Lung (tissue), 12 donors: Measurements from ENCODE around the gene EFL1. TPM values are rescaled to one million over a fixed set of nuclear protein-coding genes. Genes with fewer than 3 reads are reported as not detected.

Experiments used
- ATAC-seq: fragments of 200-7000 bp; cut with Tn5 transposase; one replicate; pipeline ENCODE4 v1.9.1; 2020; ENCODE audit warnings: moderate number of reproducible peaks; ENCODE audit not compliant: insufficient read depth, low FRiP score
- DNase-seq, 3 donors: peaks; one replicate each; pipeline ENCODE4 v3.0.0-alpha.2; 2013 to 2017
- H3K27ac ChIP-seq, 2 donors: one replicate each; pipeline ENCODE4 v1.5.1; 2013; ENCODE audit warnings: mild to moderate bottlenecking in 2 of 2, moderate library complexity in 2 of 2, control low read depth in 1 of 2, inconsistent platforms in 1 of 2, low read depth in 1 of 2, low read length in 1 of 2
- H3K27me3 ChIP-seq, 3 donors: one replicate each; pipeline ENCODE4 v1.5.1; 2013; ENCODE audit warnings: low read length in 2 of 3; ENCODE audit not compliant: control insufficient read depth in 3 of 3, insufficient read depth in 3 of 3
- H3K36me3 ChIP-seq, 4 donors: one replicate each; pipeline ENCODE4 v1.5.1; 2013; ENCODE audit warnings: low read length in 4 of 4, mild to moderate bottlenecking in 1 of 4, moderate library complexity in 1 of 4; ENCODE audit not compliant: control insufficient read depth in 4 of 4, insufficient read depth in 4 of 4
- H3K4me1 ChIP-seq, 5 donors: one replicate each; pipeline ENCODE4 v1.5.1; 2013; ENCODE audit warnings: low read length in 5 of 5, mild to moderate bottlenecking in 2 of 5, moderate library complexity in 1 of 5; ENCODE audit not compliant: control insufficient read depth in 5 of 5, insufficient read depth in 5 of 5
- H3K4me3 ChIP-seq: one replicate; pipeline ENCODE4 v1.5.1; 2013; ENCODE audit warnings: mild to moderate bottlenecking, control low read depth, moderate library complexity
- H3K9ac ChIP-seq, 2 donors: one replicate each; pipeline ENCODE4 v1.5.1; 2013; ENCODE audit warnings: low read length in 2 of 2, control low read depth in 1 of 2; ENCODE audit not compliant: insufficient read depth in 1 of 2
- H3K9me3 ChIP-seq, 4 donors: one replicate each; pipeline ENCODE4 v1.5.1; 2013; ENCODE audit warnings: low read length in 3 of 4, mild to moderate bottlenecking in 1 of 4, moderate library complexity in 1 of 4; ENCODE audit not compliant: control insufficient read depth in 4 of 4, insufficient read depth in 3 of 4
- WGBS, 2 donors: extraction: QIAGEN DNeasy Blood & Tissue Kit; methylation state at CpG; one replicate each; pipeline ENCODE4 v1.1.7; 2013; 5-methylcytosine and 5-hydroxymethylcytosine counted together
- polyA plus RNA-seq, 2 donors: library from polyadenylated mRNA; stranded (reverse); fragments of 200-250 nt; gene quantifications; one replicate each; pipeline ENCODE4 v1.2.1, GENCODE V29; 2013
- total RNA-seq, 2 donors: library from RNA; depleted of rRNA in 1 of 2; stranded (reverse); fragments of >200 nt in 1 of 2; gene quantifications; one replicate each; pipeline ENCODE4 v1.2.1, GENCODE V29; 2014 to 2021
- TF ChIP-seq, protein P1 (sequence below): IDR thresholded peaks from 2 replicates; pipeline ENCODE4 v1.5.1; 2012; ENCODE audit warnings: mild to moderate bottlenecking; ENCODE audit errors: control extremely low read depth, extremely low read depth
- donor health status: control.
- donor health status: control.
- donor health status: Bipolar disorder and iron deficiency.
- donor health status: healthy.
- donor health status: DM: yes; HTN: yes; CAD: no.

EFL1 gene
- total and polyA plus RNA-seq, 4 donors, result 4.1 to 22.9 (median 11.5) TPM

DNA sequence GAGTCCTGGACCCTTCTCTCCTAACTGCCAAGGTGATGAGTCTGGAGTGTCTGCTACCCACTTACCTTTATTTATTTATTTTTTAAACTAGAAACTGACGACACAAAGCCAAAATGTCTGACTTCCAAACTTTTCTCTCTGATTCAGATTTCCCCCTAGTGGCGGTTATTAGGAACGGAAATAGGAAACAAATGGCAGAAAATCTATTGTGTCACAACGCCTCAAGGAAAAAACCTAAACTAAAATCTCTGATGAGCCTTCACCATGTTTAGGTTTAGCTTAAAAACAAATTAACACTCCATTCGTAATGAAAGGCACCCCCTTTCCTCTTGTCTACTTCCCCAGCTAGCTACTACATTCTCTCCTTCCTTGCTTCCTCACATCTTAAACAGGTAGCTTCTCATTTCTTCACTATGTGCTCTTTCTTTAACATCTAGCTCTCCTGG, 122.7 kb downstream of the EFL1 start:
- Histone ChIP-seq H3K4me1 (peaks cover 0 to 2% (median 0%) of the 10 kb centered on the region in 5 donors), H3K9ac (no peak overlapping the region), H3K4me3 (no peak overlapping the region), H3K36me3 (peaks cover 0 to 14% (median 3%) of the 10 kb centered on the region in 4 donors), H3K27ac (no peak overlapping the region), H3K27me3 (no peaks in the 10 kb centered on the region), H3K9me3 (peaks cover 0 to 1% (median 0%) of the 10 kb centered on the region in 4 donors)
- DNase-seq (peak in 2 of 3 donors; percentile 81 to 83), ATAC-seq (peak; percentile 27)
- TF ChIP-seq, protein P1, sequence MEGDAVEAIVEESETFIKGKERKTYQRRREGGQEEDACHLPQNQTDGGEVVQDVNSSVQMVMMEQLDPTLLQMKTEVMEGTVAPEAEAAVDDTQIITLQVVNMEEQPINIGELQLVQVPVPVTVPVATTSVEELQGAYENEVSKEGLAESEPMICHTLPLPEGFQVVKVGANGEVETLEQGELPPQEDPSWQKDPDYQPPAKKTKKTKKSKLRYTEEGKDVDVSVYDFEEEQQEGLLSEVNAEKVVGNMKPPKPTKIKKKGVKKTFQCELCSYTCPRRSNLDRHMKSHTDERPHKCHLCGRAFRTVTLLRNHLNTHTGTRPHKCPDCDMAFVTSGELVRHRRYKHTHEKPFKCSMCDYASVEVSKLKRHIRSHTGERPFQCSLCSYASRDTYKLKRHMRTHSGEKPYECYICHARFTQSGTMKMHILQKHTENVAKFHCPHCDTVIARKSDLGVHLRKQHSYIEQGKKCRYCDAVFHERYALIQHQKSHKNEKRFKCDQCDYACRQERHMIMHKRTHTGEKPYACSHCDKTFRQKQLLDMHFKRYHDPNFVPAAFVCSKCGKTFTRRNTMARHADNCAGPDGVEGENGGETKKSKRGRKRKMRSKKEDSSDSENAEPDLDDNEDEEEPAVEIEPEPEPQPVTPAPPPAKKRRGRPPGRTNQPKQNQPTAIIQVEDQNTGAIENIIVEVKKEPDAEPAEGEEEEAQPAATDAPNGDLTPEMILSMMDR, result peak; percentile 39
- WGBS, 2 donors, result 6 to 16% methylated on average over 5 of the region's 5 CpGs

DNA sequence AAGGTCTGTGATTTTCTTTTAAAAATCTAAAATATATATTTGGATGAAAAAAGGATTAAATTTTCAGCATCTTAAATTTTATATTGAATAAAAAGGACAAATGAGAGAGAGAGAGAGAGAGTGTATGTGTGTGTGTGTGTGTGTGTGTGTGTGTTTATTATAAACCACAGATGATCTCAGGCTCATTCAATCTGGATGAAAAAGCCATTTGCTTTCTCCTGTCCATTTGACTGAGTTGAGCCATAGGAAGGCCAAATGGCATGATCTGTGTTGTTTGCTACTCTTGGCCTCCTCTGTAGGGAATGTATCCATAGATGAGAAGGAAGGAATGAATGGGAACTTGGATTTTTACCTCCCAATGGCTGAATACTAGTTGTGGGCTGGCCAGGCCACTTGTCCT, 124.2 kb downstream of the EFL1 start:
- no peak overlapping the region for H3K9ac ChIP-seq
- DNase-seq (no peak), ATAC-seq (no peak)
- TF ChIP-seq, protein P1, result no peak
- no peak overlapping the region for H3K27ac ChIP-seq
- peaks cover 0 to 14% (median 8%) of the 10 kb centered on the region in 4 donors for H3K36me3 ChIP-seq
- no peaks in the 10 kb centered on the region for H3K27me3 ChIP-seq
- peaks cover 0 to 1% (median 0%) of the 10 kb centered on the region in 4 donors for H3K9me3 ChIP-seq
- H3K4me1 ChIP-seq, result peaks cover 0 to 2% (median 0%) of the 10 kb centered on the region in 5 donors
- H3K4me3 ChIP-seq, result no peak overlapping the region

DNA sequence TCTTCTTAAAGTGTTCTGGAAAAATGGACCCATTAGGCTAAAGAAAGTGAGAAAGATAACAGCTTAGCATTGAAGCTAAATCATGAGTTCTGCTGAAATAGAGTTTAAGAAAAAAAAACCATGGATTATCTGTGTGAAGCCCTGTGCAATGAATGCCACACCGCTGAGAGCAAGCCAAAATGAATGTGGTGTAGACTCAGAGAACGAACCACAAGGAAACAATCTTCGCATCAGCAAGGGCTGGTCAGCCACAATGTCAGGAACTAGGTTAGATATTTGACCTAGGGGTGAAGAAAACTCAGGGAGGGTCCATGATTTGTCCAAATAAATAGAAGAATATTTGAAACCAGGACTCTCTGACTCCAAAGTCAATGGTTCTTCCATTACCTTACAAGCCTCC, 125.3 kb downstream of the EFL1 start:
- Histone ChIP-seq H3K27me3 (no peaks in the 10 kb centered on the region), H3K4me3 (no peak overlapping the region), H3K9me3 (peaks cover 0 to under 1% (median 0%) of the 10 kb centered on the region in 4 donors), H3K4me1 (peaks cover 0 to 2% (median 0%) of the 10 kb centered on the region in 5 donors), H3K27ac (no peak overlapping the region), H3K9ac (no peak overlapping the region), H3K36me3 (peaks cover 0 to 14% (median 12%) of the 10 kb centered on the region in 4 donors)
- TF ChIP-seq, protein P1, result no peak
- WGBS, 2 donors, result 95 to 98% methylated on average over 3 of the region's 3 CpGs
- no peak for ATAC-seq
- DNase-seq, result no peak

DNA sequence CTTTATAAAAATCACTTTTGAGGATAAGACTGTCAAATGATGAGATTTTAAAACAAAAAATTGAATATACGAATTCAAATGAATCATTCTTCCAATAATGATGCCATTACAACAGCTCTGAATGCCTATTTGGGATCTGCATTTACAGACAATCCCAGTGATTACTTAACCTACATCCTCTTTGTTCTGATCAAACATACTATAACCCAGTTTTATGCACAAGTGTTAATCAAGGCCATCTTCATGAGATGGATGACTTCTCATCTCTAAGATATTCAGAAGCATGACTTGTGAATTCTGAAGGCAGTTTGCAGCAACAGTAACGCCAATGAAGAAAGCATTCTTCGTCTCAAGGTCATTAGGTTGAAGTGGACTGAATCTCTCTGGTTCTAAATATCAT, 126.4 kb downstream of the EFL1 start:
- H3K27me3 ChIP-seq, result no peaks in the 10 kb centered on the region
- peaks cover 0 to 15% (median 12%) of the 10 kb centered on the region in 4 donors for H3K36me3 ChIP-seq
- DNase-seq, result no peak
- H3K4me3 ChIP-seq, result no peak overlapping the region
- peaks cover 0 to 2% (median 0%) of the 10 kb centered on the region in 5 donors for H3K4me1 ChIP-seq
- H3K9ac ChIP-seq, result no peak overlapping the region
- H3K9me3 ChIP-seq, result no peaks in the 10 kb centered on the region
- 99% methylated on average over 3 of the region's 3 CpGs for WGBS, 2 donors
- ATAC-seq, result no peak
- TF ChIP-seq, protein P1, result no peak
- H3K27ac ChIP-seq, result no peak overlapping the region
